ENCODE results near the gene NKG7. TPM values are rescaled to one million over a fixed set of nuclear protein-coding genes. Genes with fewer than 3 reads are reported as not detected.
A peak's percentile ranks its signal among the peaks of the same experiment; 100 is the strongest.

Gene NKG7
- total and polyA plus RNA-seq, 2 of the 13 experiments (the other 11 are each of a cell fraction or from before 2014, with no cell fraction given) = 0.40 TPM; not detected in 1

DNA sequence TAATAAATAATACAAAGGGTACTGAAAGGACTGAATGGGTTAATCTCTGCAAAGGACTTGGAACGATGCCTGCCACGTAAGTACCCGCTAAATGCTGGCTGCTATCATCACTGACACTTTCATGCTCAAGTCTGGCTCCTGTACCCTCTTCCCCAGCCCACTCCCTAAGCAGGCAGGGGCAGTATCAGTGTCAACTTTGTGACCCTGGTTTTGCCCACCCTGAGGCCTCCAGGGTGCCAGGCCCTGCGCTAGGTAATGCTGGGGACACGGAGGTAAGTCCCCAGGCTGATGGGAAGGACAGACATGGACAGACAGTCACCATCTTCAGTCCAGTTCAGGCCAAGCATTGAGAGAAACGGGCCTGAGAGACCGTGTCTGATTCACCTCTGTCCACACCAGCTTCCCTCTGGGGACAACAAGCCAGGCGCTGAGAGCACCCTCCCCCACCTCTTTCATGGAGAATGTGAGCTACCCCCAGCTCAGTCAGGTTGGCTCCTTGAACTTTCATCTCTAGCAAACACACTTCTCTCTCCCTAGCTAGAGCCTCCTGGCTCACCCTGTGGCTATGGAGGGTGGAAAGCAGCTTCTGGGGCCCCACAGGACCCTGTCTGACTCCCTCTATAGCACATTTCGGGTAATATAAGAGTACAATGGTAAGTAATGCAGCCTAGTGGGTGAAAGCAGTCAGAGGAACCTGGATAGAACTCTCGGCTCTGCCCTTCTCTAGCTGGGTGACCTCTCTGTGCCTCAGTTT, 7.1 kb downstream of the NKG7 start (continued):
- TF ChIP-seq FOXP1 (IDR thresholded peaks at IDR 0.05) (no peak), FOXP1 (CRISPR knock-in tag; IDR thresholded peaks at IDR 0.05) (peak; percentile 68), RXRB (CRISPR knock-in tag; IDR thresholded peaks at IDR 0.05; ENCODE audit: borderline replicate concordance) (peak; percentile 82), ARNT2 (CRISPR knock-in tag; IDR thresholded peaks at IDR 0.05; ENCODE audit: low read depth) (no peak), ZNF776 (CRISPR knock-in tag; IDR thresholded peaks at IDR 0.05) (0 out of 2 replicates have a peak, but pooled peaks have one; percentile 64), ZNF235 (CRISPR knock-in tag; IDR thresholded peaks at IDR 0.05; ENCODE audit: borderline replicate concordance) (no peak), ZSCAN20 (CRISPR knock-in tag; IDR thresholded peaks at IDR 0.05; ENCODE audit: borderline replicate concordance) (peak; percentile 89; the same call in 1 of the 2 replicates), ZC3H13 (CRISPR knock-in tag; IDR thresholded peaks at IDR 0.05) (0 out of 2 replicates have a peak, but pooled peaks have one; percentile 8), ZNF263 (CRISPR knock-in tag; IDR thresholded peaks at IDR 0.05) (peak; percentile 31; the same call in 1 of the 2 replicates), ZNF562 (CRISPR knock-in tag; IDR thresholded peaks at IDR 0.05; ENCODE audit: borderline replicate concordance) (no peak), KDM5A (IDR thresholded peaks at IDR 0.05; ENCODE audit: borderline replicate concordance, low read length) (0 out of 2 replicates have a peak, but pooled peaks have one; percentile 7)
- TF ChIP-seq, protein P1, sequence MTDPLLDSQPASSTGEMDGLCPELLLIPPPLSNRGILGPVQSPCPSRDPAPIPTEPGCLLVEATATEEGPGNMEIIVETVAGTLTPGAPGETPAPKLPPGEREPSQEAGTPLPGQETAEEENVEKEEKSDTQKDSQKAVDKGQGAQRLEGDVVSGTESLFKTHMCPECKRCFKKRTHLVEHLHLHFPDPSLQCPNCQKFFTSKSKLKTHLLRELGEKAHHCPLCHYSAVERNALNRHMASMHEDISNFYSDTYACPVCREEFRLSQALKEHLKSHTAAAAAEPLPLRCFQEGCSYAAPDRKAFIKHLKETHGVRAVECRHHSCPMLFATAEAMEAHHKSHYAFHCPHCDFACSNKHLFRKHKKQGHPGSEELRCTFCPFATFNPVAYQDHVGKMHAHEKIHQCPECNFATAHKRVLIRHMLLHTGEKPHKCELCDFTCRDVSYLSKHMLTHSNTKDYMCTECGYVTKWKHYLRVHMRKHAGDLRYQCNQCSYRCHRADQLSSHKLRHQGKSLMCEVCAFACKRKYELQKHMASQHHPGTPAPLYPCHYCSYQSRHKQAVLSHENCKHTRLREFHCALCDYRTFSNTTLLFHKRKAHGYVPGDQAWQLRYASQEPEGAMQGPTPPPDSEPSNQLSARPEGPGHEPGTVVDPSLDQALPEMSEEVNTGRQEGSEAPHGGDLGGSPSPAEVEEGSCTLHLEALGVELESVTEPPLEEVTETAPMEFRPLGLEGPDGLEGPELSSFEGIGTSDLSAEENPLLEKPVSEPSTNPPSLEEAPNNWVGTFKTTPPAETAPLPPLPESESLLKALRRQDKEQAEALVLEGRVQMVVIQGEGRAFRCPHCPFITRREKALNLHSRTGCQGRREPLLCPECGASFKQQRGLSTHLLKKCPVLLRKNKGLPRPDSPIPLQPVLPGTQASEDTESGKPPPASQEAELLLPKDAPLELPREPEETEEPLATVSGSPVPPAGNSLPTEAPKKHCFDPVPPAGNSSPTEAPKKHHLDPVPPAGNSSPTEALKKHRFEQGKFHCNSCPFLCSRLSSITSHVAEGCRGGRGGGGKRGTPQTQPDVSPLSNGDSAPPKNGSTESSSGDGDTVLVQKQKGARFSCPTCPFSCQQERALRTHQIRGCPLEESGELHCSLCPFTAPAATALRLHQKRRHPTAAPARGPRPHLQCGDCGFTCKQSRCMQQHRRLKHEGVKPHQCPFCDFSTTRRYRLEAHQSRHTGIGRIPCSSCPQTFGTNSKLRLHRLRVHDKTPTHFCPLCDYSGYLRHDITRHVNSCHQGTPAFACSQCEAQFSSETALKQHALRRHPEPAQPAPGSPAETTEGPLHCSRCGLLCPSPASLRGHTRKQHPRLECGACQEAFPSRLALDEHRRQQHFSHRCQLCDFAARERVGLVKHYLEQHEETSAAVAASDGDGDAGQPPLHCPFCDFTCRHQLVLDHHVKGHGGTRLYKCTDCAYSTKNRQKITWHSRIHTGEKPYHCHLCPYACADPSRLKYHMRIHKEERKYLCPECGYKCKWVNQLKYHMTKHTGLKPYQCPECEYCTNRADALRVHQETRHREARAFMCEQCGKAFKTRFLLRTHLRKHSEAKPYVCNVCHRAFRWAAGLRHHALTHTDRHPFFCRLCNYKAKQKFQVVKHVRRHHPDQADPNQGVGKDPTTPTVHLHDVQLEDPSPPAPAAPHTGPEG (CRISPR knock-in tag; IDR thresholded peaks at IDR 0.05) = 0 out of 2 replicates have a peak, but pooled peaks have one; percentile 24
- TF ChIP-seq, protein P2, sequence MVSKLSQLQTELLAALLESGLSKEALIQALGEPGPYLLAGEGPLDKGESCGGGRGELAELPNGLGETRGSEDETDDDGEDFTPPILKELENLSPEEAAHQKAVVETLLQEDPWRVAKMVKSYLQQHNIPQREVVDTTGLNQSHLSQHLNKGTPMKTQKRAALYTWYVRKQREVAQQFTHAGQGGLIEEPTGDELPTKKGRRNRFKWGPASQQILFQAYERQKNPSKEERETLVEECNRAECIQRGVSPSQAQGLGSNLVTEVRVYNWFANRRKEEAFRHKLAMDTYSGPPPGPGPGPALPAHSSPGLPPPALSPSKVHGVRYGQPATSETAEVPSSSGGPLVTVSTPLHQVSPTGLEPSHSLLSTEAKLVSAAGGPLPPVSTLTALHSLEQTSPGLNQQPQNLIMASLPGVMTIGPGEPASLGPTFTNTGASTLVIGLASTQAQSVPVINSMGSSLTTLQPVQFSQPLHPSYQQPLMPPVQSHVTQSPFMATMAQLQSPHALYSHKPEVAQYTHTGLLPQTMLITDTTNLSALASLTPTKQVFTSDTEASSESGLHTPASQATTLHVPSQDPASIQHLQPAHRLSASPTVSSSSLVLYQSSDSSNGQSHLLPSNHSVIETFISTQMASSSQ (IDR thresholded peaks at IDR 0.05; ENCODE audit: low read depth) = 0 out of 2 replicates have a peak, but pooled peaks have one; percentile 8
- TF ChIP-seq, protein P2 (CRISPR knock-in tag; IDR thresholded peaks at IDR 0.05; ENCODE audit: borderline replicate concordance) = peak; percentile 58; the same call in 1 of the 2 replicates
- TF ChIP-seq, protein P3, sequence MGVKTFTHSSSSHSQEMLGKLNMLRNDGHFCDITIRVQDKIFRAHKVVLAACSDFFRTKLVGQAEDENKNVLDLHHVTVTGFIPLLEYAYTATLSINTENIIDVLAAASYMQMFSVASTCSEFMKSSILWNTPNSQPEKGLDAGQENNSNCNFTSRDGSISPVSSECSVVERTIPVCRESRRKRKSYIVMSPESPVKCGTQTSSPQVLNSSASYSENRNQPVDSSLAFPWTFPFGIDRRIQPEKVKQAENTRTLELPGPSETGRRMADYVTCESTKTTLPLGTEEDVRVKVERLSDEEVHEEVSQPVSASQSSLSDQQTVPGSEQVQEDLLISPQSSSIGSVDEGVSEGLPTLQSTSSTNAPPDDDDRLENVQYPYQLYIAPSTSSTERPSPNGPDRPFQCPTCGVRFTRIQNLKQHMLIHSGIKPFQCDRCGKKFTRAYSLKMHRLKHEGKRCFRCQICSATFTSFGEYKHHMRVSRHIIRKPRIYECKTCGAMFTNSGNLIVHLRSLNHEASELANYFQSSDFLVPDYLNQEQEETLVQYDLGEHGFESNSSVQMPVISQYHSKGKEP (CRISPR knock-in tag; IDR thresholded peaks at IDR 0.05) = no peak
- TF ChIP-seq, protein P4, sequence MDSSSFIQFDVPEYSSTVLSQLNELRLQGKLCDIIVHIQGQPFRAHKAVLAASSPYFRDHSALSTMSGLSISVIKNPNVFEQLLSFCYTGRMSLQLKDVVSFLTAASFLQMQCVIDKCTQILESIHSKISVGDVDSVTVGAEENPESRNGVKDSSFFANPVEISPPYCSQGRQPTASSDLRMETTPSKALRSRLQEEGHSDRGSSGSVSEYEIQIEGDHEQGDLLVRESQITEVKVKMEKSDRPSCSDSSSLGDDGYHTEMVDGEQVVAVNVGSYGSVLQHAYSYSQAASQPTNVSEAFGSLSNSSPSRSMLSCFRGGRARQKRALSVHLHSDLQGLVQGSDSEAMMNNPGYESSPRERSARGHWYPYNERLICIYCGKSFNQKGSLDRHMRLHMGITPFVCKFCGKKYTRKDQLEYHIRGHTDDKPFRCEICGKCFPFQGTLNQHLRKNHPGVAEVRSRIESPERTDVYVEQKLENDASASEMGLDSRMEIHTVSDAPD (CRISPR knock-in tag; IDR thresholded peaks at IDR 0.05) = no peak

All from HepG2 (cell line).